SIG-M5 (cell line): ENCODE measurements around the gene FAM107B.

ENCODE experiments used
- DNase-seq: peaks from one replicate; lab custom pipeline; 2025; lab: John Stamatoyannopoulos, UW

The FAM107B gene

DNA sequence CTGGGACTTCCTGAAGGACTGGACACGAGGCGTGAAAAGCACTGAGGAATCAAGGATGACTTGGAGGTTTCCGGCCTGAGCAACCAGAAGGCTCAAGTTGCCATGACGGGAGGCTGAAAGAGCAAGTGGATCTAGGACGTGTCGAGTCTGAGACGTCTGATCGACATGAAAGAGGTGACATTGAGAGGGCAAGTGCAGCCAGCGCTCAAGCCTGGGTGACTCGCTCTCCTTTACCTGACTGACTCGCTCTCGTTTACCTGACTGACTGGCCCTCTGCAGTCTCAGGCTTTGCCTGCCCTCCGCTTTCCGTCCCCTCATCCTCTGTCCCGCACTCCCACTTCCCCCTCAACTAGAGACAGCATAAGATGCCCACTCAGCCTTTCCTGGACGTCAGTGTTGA lies 241.4 kb downstream of the FAM107B start:
- DNase-seq: no peak

DNA sequence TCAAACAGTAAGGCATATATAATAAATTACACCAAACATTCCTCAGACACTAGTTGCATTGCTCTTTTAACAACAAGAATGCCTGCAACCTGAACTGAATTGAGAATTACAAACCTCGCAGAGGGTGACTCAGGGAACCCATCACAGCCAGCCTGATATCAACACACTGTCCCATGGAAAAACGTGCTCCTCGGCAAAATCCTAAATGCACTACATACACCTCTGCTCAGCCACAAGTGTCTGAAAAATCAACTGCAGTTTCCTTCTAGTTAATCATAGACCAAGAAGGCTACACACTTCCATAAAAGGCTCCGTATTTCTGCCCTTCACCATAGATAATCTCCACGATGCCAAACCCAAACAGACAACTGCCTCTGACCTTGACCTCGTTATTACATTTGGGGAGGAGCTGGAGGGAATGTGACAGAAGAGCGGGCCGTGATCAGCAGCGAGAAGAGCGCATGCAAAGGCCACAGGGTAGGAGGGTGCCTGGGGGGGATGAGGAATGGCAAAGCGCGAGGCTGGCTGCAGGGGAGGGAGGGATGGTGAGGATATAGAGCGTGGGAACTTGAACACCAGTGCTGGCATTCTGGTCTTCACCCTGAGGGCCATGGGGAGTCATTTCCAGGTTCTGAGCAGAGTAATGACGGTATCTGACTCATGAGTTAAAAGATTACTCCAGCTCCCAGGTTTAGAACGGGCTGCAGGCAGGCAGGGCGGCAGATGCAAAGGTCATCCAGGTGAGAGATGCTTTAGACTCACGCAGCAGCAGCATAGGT lies 242.0 kb downstream of the FAM107B start:
- DNase-seq: no peak

DNA sequence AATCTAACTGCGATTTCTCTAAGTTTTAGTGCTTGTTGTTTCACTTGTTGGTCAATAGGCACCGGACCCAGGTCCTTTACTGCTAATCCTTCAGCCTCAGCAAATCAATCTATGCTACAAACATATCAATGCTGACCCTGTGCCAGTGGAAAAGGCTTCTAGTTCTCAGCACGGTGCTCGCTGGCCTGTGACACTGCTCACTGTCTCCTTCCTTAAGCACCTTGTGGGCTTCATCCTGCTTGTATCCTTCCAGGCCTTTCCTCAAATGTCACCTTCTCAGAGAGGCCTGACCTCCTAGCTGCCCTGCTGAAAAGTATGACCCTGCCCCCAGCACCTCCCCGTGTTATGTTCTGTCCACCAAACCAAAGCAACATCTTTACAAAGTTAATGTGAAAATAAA lies 242.7 kb downstream of the FAM107B start:
- DNase-seq: no peak

DNA sequence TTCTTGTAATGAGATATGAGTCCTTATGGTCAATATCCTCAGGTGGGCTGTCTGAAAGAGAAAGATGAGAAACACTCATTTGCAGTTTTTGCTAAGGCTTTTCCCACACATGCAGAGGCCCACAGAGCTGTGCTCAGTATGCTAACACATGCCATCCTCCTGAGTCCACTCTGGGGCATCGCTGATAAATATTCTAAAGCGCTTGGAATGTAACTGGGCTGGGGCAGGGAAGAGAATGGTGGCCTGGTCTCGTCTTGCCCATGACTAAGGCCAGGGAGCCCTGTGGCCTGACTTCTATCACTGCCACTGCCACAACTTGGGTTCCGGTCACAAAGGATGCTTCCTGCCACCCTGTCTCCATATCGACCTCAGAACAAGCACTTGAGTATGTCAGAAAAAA lies 244.2 kb downstream of the FAM107B start:
- no peak for DNase-seq

DNA sequence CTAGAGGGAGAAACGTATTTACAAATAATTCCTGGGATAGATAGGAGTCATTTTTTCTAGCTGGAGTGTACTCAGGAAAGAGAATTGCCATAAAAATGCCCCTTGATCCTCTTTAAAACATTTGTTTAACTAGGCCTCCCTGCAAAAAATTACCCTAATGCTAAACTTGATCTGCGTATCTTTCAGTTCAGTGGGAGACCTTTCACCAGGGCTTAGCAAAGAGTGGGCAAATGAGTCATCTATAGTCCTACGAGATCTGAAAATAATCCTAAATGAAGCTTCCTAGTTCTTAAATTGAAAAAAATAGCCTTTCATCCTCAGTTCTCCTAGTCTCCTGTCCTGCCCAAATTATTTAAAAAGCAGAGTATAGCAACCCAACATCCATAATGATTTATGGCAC lies 245.3 kb downstream of the FAM107B start:
- no peak for DNase-seq

DNA sequence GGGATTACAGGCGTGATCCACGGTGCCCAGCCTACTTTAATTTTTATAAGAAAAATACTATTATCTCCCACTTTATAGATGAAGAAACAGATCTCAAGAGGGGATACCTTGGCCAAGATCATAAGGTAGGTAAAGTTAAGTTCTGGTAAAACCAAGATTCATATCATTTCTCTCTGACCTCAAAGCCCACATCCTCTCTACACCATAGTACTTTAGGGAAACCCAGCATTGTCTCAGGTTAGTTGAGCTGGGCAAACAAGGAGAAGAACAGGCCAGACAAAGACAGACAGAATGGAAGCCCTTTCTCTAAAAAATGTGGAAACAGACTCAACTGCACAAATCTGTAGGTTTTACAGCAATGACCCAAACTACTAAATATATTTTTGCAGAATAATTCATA lies 246.2 kb downstream of the FAM107B start:
- no peak for DNase-seq

DNA sequence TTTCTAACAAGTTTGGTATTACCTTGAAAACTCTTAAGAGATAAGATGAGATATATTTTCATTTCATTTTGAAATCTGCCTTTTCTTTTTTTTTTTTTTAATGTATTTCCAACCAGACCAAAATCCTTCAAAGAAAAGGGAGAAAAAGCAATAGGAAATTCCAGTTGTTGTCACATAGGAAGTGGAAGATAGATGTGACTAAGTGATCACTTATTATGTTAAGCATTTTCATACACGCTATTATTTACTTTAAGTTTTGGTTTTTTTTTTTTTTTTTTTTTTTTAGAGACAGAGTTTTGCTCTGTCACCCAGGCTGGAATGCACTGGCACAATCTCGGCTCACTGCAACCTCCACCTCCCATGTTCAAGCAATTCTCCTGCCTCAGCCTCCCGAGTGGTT lies 246.8 kb downstream of the FAM107B start:
- no peak for DNase-seq

DNA sequence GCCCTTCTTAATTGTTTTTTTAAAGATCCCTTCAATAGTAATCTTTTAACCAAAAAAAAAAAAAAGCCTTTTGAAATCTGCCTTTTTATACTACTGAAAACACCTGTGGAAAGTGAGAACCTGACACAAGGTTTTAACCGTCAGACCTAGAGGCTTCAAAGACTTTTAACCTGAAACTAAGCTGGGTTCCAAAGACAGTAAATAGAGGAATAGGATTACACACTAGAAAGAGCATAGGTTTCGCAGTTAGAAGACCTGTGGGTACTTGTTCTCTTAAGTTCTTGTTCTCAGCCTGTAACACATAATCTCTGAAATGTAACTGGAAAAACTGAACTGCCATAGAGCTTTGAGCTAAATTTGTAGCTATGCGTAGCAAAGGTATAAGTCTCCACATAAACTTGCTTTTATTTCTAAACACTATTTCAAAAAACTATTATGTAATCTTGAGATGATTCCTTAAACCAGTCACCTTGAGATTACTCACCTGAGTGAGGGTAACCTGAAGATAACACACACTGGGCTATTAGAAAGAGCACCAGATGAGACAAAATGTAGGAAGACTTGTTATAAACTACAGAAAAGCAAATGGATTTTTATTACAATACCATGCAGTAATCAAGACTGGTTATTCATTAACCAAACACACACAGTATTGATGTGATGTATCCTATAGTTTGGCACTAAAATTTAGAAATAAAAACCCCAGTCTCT lies 247.4 kb downstream of the FAM107B start:
- no peak for DNase-seq

DNA sequence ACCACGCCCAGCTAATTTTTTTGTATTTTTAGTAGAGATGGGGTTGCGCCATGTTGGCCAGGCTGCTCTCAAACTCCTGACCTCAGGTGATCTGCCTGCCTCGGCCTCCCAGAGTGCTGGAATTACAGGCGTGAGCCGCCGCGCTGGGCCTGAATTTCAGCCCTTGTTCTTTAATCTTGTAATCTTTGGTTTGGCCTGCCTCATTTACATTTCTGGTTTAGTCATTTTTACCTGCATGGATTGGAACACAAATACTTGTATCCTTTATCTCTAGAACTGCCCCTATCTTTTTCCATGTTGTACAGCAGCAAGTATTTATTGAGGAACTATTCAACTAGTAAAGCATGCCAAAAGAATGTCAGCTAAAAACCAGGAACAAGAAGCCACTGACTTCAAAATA lies 248.4 kb downstream of the FAM107B start:
- no peak for DNase-seq

DNA sequence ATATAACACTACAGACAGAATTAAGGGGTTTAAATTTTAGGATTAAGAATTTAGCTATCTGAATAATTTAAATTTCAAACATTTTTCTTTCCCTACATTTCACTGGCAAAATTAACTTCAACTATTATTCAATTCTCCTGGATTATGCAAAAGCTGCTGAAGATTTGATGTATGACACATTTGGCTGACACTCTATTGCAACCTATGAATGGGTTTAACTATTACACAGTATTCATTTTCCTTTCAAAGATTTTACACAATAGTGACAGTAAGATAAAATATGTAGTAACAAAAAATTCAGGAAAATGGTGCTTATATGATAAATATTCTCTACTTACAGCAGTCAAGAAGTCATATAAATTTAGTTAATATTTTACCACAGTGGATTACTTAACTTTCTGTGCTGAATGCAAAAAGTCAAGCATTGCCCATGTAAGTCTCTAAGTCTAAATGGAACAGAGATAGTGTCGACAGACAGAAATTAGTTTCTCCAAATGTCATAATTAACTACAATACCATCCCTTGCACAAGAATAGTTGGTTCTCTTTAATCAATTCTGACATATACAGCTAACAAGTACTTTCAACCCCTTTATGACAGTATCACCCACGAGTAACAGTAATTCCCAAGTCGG lies 249.9 kb downstream of the FAM107B start:
- DNase-seq: no peak

DNA sequence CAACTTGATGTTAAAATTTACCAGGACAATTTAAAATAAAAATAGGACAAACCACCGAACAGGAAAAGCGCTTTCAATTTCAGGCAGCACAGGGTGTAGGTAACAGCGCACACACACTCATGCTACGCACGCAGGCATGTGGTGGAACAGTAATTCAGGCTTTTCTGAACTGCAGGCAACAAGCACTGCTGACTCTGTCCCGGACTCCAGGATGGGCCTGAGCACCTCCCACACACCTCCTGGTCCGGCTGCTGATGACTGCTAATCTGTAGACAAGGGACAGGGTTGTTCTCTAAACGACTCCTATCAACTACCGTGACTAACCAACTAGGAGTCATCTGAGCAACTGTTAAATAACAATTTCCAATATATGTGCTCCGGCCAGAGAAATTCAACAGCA lies 251.4 kb downstream of the FAM107B start:
- no peak for DNase-seq

DNA sequence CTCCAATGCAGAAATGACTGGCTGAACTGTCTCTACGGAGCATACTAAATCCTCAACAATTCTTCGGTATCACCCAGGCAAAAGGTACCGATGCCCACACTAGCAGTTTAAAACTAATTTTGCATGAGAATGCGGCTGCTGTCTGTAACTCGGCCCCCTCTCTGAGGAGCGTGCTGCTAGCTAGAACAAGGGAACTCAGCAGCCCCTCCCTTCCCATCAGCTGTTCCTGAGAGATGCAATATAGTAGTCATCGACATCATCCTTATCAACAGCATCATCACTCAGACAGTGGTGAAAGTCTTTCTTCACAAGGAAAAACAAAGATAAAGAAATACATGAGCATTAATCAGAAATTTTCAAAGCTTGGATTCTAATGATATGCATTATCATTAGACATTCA lies 254.9 kb downstream of the FAM107B start:
- DNase-seq: no peak

DNA sequence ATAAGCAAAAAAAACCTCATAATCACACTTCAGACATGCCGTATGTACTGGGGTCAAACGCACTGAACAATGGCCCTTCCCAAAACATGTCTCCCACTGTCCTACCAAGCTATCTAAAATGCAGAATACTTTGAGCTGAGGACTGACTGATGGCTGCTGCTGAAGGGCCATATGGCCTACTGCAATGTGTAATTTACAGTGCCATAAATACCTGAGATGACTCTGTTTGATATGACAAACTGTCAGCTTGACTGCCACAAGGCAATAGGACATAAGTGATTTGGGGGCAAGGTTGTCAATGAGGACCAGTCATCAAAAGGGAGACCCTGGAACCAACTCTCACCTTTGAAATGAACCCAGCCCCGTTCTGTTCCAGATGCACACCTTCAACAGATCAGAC lies 256.5 kb downstream of the FAM107B start:
- DNase-seq: no peak

DNA sequence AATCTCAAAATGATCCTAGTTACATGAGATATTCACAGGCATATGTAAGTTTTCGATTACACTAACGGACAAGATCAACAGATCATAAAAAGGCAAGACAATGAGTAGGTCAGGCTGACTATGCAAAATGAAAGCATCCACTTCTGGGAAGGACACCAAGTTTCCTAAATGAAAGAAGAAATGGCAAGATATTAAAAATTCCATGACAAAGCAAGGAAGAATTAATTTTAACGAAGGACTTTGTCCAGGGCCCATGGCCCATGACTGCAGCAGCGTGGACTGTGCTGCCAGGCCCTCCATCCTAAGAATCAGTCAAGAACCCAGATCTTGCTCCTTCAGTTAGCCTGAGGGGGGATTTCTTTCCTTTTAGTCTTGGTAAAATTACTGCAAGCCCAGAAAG lies 261.6 kb downstream of the FAM107B start:
- DNase-seq: no peak

DNA sequence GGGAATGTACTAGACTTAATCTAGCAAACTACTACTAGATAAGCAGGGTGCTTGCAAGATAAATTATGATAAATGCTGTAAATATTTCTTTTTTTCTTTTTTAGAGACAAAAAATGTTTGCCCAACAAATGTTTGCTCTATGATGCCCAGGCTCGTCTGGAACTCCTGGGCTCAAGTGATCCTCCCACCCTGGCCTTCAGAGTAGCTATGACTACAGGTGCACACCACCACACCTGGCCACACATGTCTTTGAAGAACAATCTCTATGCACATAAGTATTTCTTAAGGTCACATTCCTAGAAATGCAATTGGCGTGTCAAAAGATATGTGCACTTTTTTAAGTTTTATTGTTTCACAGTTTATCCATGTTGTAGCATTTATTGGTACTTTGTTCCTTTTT lies 264.4 kb downstream of the FAM107B start:
- DNase-seq: no peak

DNA sequence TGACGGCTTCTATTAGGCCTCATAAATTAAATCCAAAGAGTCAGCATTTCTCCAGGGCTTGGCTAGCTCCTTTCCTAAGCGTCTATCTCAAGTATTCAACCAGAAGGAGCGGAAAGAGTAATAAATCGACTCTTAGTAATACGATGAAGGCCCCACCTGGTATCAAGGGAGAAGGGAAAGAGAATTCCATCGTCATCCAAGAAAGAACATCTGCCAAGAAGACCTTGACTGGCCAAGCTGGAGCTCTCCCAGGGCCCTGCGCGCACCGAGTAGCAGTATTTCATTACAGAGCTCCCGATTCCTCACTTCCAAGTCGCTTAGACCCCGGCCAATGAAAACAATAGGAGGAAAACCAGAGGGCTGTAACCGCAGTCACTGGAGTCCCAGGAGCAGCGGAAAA lies 266.0 kb downstream of the FAM107B start:
- no peak for DNase-seq

DNA sequence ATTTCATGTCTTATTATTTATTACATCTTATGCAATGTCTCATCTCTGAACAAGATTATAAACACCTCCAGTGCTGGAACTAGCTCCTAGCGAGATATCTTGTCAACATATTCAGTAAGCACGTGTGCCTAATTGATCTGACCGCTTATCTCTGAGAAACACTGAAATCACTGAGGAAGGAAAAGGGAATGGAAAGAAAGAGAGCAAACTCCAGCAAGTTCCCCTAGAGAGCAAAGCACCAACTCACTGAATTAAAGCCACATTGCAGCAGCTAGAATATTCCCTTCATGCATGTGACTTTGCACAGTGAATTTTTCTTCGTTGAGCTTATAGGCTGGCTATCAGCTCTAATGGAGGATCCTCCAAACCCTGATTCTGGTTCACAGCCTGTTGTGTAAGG lies 266.9 kb downstream of the FAM107B start:
- no peak for DNase-seq

DNA sequence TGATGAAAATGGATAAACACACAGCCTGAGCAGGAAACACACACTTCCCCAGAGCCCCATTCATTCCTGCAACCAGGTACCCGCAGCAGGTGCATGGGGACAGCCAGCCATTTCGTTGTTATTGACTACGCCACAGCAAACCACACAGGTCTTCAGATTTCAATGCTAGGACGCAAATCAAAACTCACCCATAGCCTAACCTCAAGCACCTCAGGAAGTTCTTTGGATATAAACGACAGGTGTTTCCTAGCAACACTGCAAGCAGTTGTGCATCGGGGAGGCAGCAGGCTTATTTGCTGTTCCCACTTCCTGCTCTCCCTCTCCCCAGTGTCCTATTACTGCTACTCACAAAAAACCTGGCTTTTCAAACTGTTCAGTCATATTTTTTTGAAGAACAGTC lies 267.5 kb downstream of the FAM107B start:
- DNase-seq: no peak

DNA sequence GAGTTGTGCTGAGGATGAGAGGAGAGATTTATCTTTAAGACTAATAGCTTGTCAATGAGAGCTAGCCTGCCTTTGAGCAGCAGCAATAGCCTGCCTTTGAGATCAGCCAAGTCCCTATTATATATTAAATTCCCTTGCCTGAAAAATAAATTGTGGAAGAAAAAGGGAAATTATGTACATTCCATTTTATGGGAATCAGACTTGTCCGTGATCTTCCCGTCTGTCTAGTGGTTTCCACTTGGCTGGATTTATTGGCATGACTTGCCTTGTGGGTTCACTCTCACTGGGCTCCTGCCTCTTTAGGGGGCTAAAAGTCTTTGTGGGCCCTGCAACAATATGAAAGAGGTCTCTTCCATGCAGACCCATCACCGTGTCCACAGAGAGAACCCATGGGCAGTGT lies 272.3 kb downstream of the FAM107B start:
- DNase-seq: no peak

DNA sequence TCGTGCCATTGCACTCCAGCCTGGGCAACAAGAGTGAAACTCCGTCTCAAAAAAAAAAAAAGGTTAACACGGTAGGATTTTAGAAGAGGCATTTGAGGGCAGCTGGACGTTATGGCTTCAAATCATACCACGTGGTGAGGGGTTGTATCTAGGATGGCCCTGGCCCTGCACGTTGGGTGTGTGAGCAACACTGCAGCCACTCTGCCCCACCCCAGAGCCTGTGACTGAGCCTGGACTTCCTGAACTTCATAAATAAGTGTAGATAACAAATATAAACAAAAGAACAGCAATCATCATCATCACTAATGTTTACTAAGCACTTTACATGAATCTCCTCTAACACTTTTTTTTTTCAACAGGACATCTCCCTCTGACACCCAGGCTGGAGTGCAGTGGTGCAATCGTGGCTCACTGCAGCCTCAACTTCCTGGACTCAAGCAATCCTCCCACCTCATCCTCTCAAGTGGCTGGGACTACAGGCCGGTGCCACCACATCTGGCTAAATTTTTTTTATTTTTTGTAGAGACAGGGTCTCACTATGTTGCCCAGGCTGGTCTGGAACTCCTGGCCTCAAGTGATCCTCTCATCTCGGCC lies 274.4 kb downstream of the FAM107B start:
- no peak for DNase-seq

DNA sequence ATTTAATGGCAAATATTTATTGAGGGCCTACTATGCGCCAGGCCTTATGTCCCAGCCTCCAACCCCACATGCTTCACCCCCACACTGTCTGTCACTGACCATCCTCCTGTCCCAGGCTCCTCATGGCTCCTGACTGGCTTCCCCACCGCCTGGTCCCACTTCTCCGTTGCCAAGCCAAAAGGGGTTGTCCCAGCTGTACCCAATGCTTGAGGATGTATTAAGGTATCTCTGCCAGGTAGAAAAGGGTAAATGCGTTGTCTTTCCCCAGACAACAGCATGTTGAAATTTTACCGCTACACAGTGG lies 275.1 kb downstream of the FAM107B start:
- DNase-seq: no peak

DNA sequence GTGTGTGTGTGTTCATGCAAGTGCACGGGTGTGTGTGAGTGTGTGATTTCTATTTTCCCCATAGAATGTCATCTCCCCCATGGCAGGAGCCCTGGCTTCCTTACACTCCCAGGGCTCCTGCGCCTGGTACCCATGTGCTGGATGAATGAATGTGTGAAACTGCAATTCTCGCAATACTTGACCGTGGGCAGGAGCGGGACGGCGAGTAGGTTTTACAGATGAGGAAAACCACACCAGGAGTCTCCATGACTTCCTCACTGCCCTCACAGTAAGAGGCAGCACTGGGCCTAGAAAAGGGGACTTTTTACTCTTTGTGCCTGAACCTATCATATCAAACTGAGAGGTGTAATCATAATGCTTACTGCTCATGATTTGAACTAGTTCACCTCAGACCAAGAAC lies 276.4 kb downstream of the FAM107B start:
- no peak for DNase-seq

DNA sequence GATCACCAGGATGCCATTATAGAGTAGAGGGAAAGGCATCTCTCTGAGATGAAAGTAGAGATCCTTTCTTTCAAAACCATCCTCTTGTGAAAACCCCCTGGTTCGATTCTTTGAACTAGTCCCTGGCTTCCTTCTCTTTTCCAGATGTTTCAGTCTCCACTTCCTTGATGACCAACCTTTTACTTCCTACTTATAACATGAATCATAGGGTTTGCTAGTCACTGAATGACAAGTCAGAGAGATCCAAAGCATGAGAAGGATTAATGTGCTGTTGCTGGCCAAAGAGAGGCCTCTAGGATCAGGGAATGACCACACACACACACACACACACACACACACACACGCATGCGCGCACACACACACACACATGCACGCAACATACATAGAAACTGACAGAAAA lies 282.9 kb downstream of the FAM107B start:
- DNase-seq: no peak
